HG02763 (cell line): ENCODE results near the gene CAPZB.
"Not testable (repeated sequence)": the region's sequence is repeated elsewhere in the genome, so short reads cannot be mapped to it uniquely, and the experiment has no call there.

Experiments used
- ATAC-seq: cut with Tn5 transposase; IDR thresholded peaks from one replicate; pipeline ENCODE4 v1.9.1; 2021; ENCODE audit warnings: mild to moderate bottlenecking, moderate library complexity; ENCODE audit not compliant: unreplicated experiment

CAPZB gene

GRCh38 chr1:19485362-19486187 is at the start of gene CAPZB:
TSS of gene CAPZB (minus strand) at chr1:19485539. CDS start at chr1:19485438, 101 bp downstream.
- peak; percentile 77 for ATAC-seq

- ATAC-seq = no peak
Observed at GRCh38 chr1:19534281-19534680, 48.9 kb upstream of the CAPZB start.

- no peak for ATAC-seq
Observed at GRCh38 chr1:19533626-19534025, 48.3 kb upstream of the CAPZB start.

- no peak for ATAC-seq
Observed at GRCh38 chr1:19532519-19532918, 47.2 kb upstream of the CAPZB start.

GRCh38 chr1:19529664-19530063 is 44.3 kb upstream of the CAPZB start:
- ATAC-seq = no peak

GRCh38 chr1:19528438-19528837 is 43.1 kb upstream of the CAPZB start:
- ATAC-seq = no peak

GRCh38 chr1:19525607-19526545 is 40.5 kb upstream of the CAPZB start:
- ATAC-seq = no peak

- ATAC-seq = no peak
Observed at GRCh38 chr1:19524791-19525190, 39.5 kb upstream of the CAPZB start.

GRCh38 chr1:19522570-19522969 is 37.2 kb upstream of the CAPZB start:
- not testable (repeated sequence) for ATAC-seq

GRCh38 chr1:19521411-19521810 is 36.1 kb upstream of the CAPZB start:
- ATAC-seq = no peak

GRCh38 chr1:19517017-19517416 is 31.7 kb upstream of the CAPZB start:
- no peak for ATAC-seq

- no peak for ATAC-seq
Observed at GRCh38 chr1:19515201-19515600, 29.9 kb upstream of the CAPZB start.

- no peak for ATAC-seq
Observed at GRCh38 chr1:19514391-19514831, 29.1 kb upstream of the CAPZB start.

- no peak for ATAC-seq
Observed at GRCh38 chr1:19512545-19512944, 27.2 kb upstream of the CAPZB start.

- ATAC-seq = no peak
Observed at GRCh38 chr1:19511116-19511515, 25.8 kb upstream of the CAPZB start.

- not testable (repeated sequence) for ATAC-seq
Observed at GRCh38 chr1:19509647-19510046, 24.3 kb upstream of the CAPZB start.

GRCh38 chr1:19507516-19507915 is 22.2 kb upstream of the CAPZB start:
- ATAC-seq = no peak

- ATAC-seq = no peak
Observed at GRCh38 chr1:19505693-19506457, 20.5 kb upstream of the CAPZB start.

GRCh38 chr1:19504796-19505692 is 19.7 kb upstream of the CAPZB start:
- ATAC-seq = no peak

GRCh38 chr1:19502284-19502683 is 16.9 kb upstream of the CAPZB start:
- not testable (repeated sequence) for ATAC-seq
